C4-2B (cell line): ENCODE measurements around the gene RNF39.

Experiments
- ZFX ChIP-seq: fragments of 450-650 bp; IDR thresholded peaks from 2 replicates; pipeline ENCODE4 v1.6.1; 2017
- TF ChIP-seq, protein P1 (sequence below): fragments of 450-650 bp; conservative IDR thresholded peaks from 2 replicates; pipeline ENCODE4 v1.5.1; 2017; ENCODE audit warnings: mild to moderate bottlenecking

DNA sequence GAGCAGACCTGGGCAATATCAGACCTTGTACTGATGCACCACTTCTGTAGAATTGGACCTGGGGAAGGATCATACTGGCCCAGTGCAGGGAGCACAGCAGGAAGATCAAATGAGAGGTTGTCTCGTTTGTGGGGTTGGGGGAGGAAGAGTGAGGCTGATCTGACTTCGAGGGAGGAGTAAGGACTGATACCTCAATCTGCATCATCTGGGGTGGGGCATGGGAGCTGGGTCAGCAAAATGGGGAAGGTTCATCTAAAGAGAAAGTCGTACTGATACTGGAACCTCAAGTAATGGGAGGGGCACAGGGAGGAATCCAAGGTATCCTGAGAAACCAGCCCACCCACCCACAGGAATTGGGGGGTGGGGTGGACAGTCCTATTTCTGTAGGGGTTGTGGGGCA is 3.7 kb downstream of the RNF39 start:
- TF ChIP-seq, protein P1, sequence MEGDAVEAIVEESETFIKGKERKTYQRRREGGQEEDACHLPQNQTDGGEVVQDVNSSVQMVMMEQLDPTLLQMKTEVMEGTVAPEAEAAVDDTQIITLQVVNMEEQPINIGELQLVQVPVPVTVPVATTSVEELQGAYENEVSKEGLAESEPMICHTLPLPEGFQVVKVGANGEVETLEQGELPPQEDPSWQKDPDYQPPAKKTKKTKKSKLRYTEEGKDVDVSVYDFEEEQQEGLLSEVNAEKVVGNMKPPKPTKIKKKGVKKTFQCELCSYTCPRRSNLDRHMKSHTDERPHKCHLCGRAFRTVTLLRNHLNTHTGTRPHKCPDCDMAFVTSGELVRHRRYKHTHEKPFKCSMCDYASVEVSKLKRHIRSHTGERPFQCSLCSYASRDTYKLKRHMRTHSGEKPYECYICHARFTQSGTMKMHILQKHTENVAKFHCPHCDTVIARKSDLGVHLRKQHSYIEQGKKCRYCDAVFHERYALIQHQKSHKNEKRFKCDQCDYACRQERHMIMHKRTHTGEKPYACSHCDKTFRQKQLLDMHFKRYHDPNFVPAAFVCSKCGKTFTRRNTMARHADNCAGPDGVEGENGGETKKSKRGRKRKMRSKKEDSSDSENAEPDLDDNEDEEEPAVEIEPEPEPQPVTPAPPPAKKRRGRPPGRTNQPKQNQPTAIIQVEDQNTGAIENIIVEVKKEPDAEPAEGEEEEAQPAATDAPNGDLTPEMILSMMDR = no peak
- TF ChIP-seq ZFX = no peak
